HCT116 (cell line): Measurements from ENCODE around the gene TFDP3. TPM values are rescaled to one million over a fixed set of nuclear protein-coding genes. Genes with fewer than 3 reads are reported as not detected.

Source experiments
- ATAC-seq: fragments of 200-7000 bp; cut with Tn5 transposase; 2 replicates; pipeline ENCODE4 v1.9.1; 2020; ENCODE audit warnings: mild to moderate bottlenecking, moderate library complexity
- BruUV-seq: library from RNA; stranded (reverse); fragments of 400-500 nt; replicated peaks from 2 replicates; lab custom pipeline; 2021; lab: Mats Ljungman, UMichigan
- CTCF ChIA-PET: fragments of 300-600 bp; sonication (Branson Sonifier 250); formaldehyde crosslinking; loops from one replicate; lab custom pipeline; 2021; ENCODE audit warnings: antibody characterized with exemption; lab: Charles Lee
- POLR2A ChIA-PET: fragments of 300-600, 350-600 bp; sonication (Branson Sonifier 250); formaldehyde crosslinking; loops from one replicate; lab custom pipeline; 2021; ENCODE audit warnings: antibody characterized with exemption; lab: Charles Lee
- RAD21 ChIA-PET, 2 experiments: fragments of 300-600 bp; sonication (Branson Sonifier 250); formaldehyde crosslinking; loops; one replicate each; lab custom pipeline; 2023; ENCODE audit warnings: low total read pairs in 2 of 2; ENCODE audit not compliant: uncharacterized antibody in 2 of 2, unreplicated experiment in 2 of 2, low non-redundant PET in 1 of 2; lab: Charles Lee
- DNase-seq: peaks from one replicate; pipeline ENCODE4 v3.0.0-alpha.2; 2010; ENCODE audit warnings: low read depth, low spot score
- H2AFZ ChIP-seq: fragments of 200-600 bp; shearing (Covaris generic), sonication (generic); 2 replicates; pipeline ENCODE4 v1.6.1; 2017; ENCODE audit warnings: low read depth, mixed run types, mixed read lengths, antibody characterized with exemption, low read length; ENCODE audit not compliant: poor library complexity, severe bottlenecking
- H3K27ac ChIP-seq: 2 replicates; pipeline ENCODE4 v1.5.1; 2012; ENCODE audit warnings: low read depth, low read length
- H3K27me3 ChIP-seq: fragments of 200-600 bp; sonication (generic); 2 replicates; pipeline ENCODE4 v1.6.1; 2016; ENCODE audit warnings: mixed run types, low read length, mixed read lengths; ENCODE audit not compliant: insufficient read depth
- H3K36me3 ChIP-seq, 2 experiments: fragments of 200-500 bp in 1 of 2; fragments of 200-600 bp in 1 of 2; sonication (Bioruptor generic) in 1 of 2; sonication (generic) in 1 of 2; 2 replicates each; pipeline versions ENCODE4 v1.5.1 to v1.6.1; 2014 to 2016; ENCODE audit warnings: low read length in 2 of 2, inconsistent platforms in 1 of 2, mixed read lengths in 1 of 2, mixed run types in 1 of 2; ENCODE audit not compliant: insufficient read depth in 2 of 2, control insufficient read depth in 1 of 2
- H3K4me1 ChIP-seq, 2 experiments: fragments of 200-600 bp in 1 of 2; sonication (generic) in 1 of 2; 2 replicates each; pipeline versions ENCODE4 v1.5.1 to v1.6.1; 2012 to 2017; ENCODE audit warnings: low read length in 2 of 2, inconsistent platforms in 1 of 2, mild to moderate bottlenecking in 1 of 2, mixed read lengths in 1 of 2, mixed run types in 1 of 2, moderate library complexity in 1 of 2; ENCODE audit not compliant: insufficient read depth in 2 of 2, control insufficient read depth in 1 of 2
- H3K4me2 ChIP-seq: fragments of 200-600 bp; sonication (generic); 2 replicates; pipeline ENCODE4 v1.6.1; 2017; ENCODE audit warnings: mixed run types, low read length, mixed read lengths
- H3K4me3 ChIP-seq, 2 experiments: fragments of 200-600 bp in 1 of 2; sonication (generic) in 1 of 2; replicated peaks in 1 of 2; 2 replicates each; pipeline ENCODE4 v1.5.1; 2011 to 2016; ENCODE audit warnings: low read length in 2 of 2, control low read depth in 1 of 2, low read depth in 1 of 2, mild to moderate bottlenecking in 1 of 2, mixed read lengths in 1 of 2, mixed run types in 1 of 2
- H3K79me2 ChIP-seq: fragments of 200-600 bp; sonication (generic); 2 replicates; pipeline ENCODE4 v1.6.1; 2017; ENCODE audit warnings: mild to moderate bottlenecking, mixed run types, low read length, moderate library complexity, mixed read lengths; ENCODE audit not compliant: insufficient read depth
- H3K9ac ChIP-seq: fragments of 200-600 bp; sonication (generic); 2 replicates; pipeline ENCODE4 v1.6.1; 2016; ENCODE audit warnings: low read length, mixed read lengths
- H3K9me2 ChIP-seq: fragments of 200-600 bp; sonication (generic), shearing (Covaris generic); 2 replicates; pipeline ENCODE4 v1.6.1; 2017; ENCODE audit warnings: mixed run types, mild to moderate bottlenecking, moderate library complexity; ENCODE audit not compliant: insufficient read depth
- H3K9me3 ChIP-seq, 2 experiments: fragments of 200-500 bp in 1 of 2; fragments of 200-600 bp in 1 of 2; sonication (Bioruptor generic) in 1 of 2; sonication (generic) in 1 of 2; 2 replicates each; pipeline ENCODE4 v1.6.1; 2014 to 2017; ENCODE audit warnings: low read length in 2 of 2, mixed read lengths in 2 of 2, inconsistent platforms in 1 of 2, low read depth in 1 of 2, mild to moderate bottlenecking in 1 of 2, mixed run types in 1 of 2, moderate library complexity in 1 of 2; ENCODE audit not compliant: control insufficient read depth in 1 of 2, insufficient read depth in 1 of 2
- H4K20me1 ChIP-seq: fragments of 200-600 bp; sonication (generic), shearing (Covaris generic); 2 replicates; pipeline ENCODE4 v1.6.1; 2017; ENCODE audit warnings: mixed run types, mild to moderate bottlenecking, moderate library complexity; ENCODE audit not compliant: insufficient read depth
- ATF3 ChIP-seq: IDR thresholded peaks from 2 replicates; pipeline ENCODE4 v1.6.1; 2012
- CBX3 ChIP-seq: IDR thresholded peaks from 2 replicates; pipeline ENCODE4 v1.6.1; 2012; ENCODE audit warnings: low read depth
- CEBPB ChIP-seq: IDR thresholded peaks from 2 replicates; pipeline ENCODE4 v1.6.1; 2012; ENCODE audit warnings: low read depth
- CTCF ChIP-seq, 3 experiments: fragments of 200-600 bp in 1 of 3; sonication (generic) in 1 of 3; IDR thresholded peaks in 2 of 3; conservative IDR thresholded peaks in 1 of 3; 2 replicates each; pipeline ENCODE4 v1.5.1; 2012 to 2017; ENCODE audit warnings: low read depth in 2 of 3, low read length in 2 of 3, antibody characterized with exemption in 1 of 3, borderline replicate concordance in 1 of 3, control low read depth in 1 of 3, mild to moderate bottlenecking in 1 of 3, mixed read lengths in 1 of 3, mixed run types in 1 of 3, moderate library complexity in 1 of 3; ENCODE audit not compliant: insufficient read depth in 1 of 3
- EGR1 ChIP-seq: IDR thresholded peaks from 2 replicates; pipeline ENCODE4 v1.6.1; 2012; ENCODE audit warnings: low read depth
- ELF1 ChIP-seq: IDR thresholded peaks from 2 replicates; pipeline ENCODE4 v1.6.1; 2012; ENCODE audit warnings: low read depth, borderline replicate concordance
- EZH2 ChIP-seq: fragments of 200-600 bp; sonication (generic); IDR thresholded peaks from 2 replicates; pipeline ENCODE4 v1.6.1; 2017; ENCODE audit warnings: antibody characterized with exemption, mixed run types
- EZH2phosphoT487 ChIP-seq: fragments of 200-600 bp; IDR thresholded peaks from 2 replicates; pipeline ENCODE4 v1.6.1; 2018; ENCODE audit warnings: antibody characterized with exemption, borderline replicate concordance
- FOSL1 ChIP-seq: IDR thresholded peaks from 2 replicates; pipeline ENCODE4 v1.6.1; 2012; ENCODE audit warnings: low read depth
- JUND ChIP-seq: IDR thresholded peaks from 2 replicates; pipeline ENCODE4 v1.6.1; 2012
- POLR2A ChIP-seq: IDR thresholded peaks from 2 replicates; pipeline ENCODE4 v1.7.0; 2011; ENCODE audit warnings: borderline replicate concordance; ENCODE audit not compliant: insufficient read depth, insufficient read length; ENCODE audit errors: extremely low read depth
- POLR2AphosphoS5 ChIP-seq: IDR thresholded peaks from 2 replicates; pipeline ENCODE4 v1.6.1; 2011; ENCODE audit warnings: mild to moderate bottlenecking, low read depth, low read length, moderate library complexity
- RAD21 ChIP-seq: IDR thresholded peaks from 2 replicates; pipeline ENCODE4 v1.6.1; 2012; ENCODE audit warnings: low read depth, mild to moderate bottlenecking
- SIN3A ChIP-seq: IDR thresholded peaks from 2 replicates; pipeline ENCODE4 v1.6.1; 2012; ENCODE audit warnings: low read depth
- SP1 ChIP-seq: IDR thresholded peaks from 2 replicates; pipeline ENCODE4 v1.6.1; 2012; ENCODE audit warnings: low read depth
- SRF ChIP-seq: IDR thresholded peaks from 2 replicates; pipeline ENCODE4 v1.6.1; 2012; ENCODE audit warnings: low read depth
- TCF7L2 ChIP-seq: IDR thresholded peaks from 2 replicates; pipeline ENCODE4 v1.7.0; 2011; ENCODE audit warnings: borderline replicate concordance, inconsistent platforms; ENCODE audit not compliant: insufficient read depth, insufficient read length; ENCODE audit errors: extremely low read depth
- YY1 ChIP-seq: IDR thresholded peaks from 2 replicates; pipeline ENCODE4 v1.6.1; 2011; ENCODE audit warnings: low read length, low read depth, moderate library complexity, mild to moderate bottlenecking; ENCODE audit not compliant: insufficient replicate concordance; ENCODE audit errors: extremely low read depth
- ZFX ChIP-seq: fragments of 450-650 bp; IDR thresholded peaks from 2 replicates; pipeline ENCODE4 v1.6.1; 2017
- intact Hi-C: fragments of 100-400 bp; cut with micrococcal nuclease; formaldehyde crosslinking; loops from 2 replicates; pipeline ENCODE4 v1.10.0; 2022
- total RNA-seq: library from RNA; stranded (reverse); gene quantifications from one replicate; pipeline ENCODE4 v1.2.1, GENCODE V29; 2021; ENCODE audit not compliant: unreplicated experiment
- TF ChIP-seq, protein P1 (sequence below): IDR thresholded peaks from 2 replicates; pipeline ENCODE4 v1.6.1; 2012

TFDP3 gene
- total RNA-seq, 1 experiment from 2014 or later: not detected

DNA sequence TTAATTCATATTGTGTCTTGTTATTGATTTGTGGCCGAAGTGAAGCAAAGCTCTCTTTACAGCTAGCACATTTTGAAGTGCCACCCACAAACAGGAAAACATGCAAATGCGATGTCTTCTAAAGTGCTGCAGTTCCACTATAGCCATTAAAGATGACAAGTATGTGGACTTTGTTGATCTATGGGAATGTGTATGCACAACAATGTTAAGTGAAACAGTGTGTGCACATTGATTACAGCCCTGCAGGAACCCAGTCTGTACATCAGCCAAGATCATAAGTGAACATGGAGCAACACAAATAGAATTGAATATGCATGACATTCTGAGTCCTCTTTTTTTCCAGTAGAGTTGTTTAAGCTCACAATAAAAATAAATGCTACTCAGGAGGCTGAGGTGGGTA lies 43.0 kb downstream of the TFDP3 start:
- no peaks in the 10 kb centered on the region for H4K20me1 ChIP-seq
- no peaks in the 10 kb centered on the region for H3K27me3 ChIP-seq
- H3K9ac ChIP-seq: no peak overlapping the region
- CTCF ChIA-PET: no interaction called here
- POLR2A ChIA-PET: no interaction called here
- RAD21 ChIA-PET: no interaction called here
- no peak overlapping the region for H2AFZ ChIP-seq
- no peaks in the 10 kb centered on the region for H3K36me3 ChIP-seq
- H3K4me1 ChIP-seq: no peaks in the 10 kb centered on the region
- no TSS peak for BruUV-seq
- no peak overlapping the region for H3K27ac ChIP-seq
- no peak overlapping the region for H3K4me2 ChIP-seq
- no peak for DNase-seq
- no peak overlapping the region for H3K4me3 ChIP-seq
- TF ChIP-seq SRF (no peak), EZH2phosphoT487 (no peak), CEBPB (no peak), EGR1 (no peak)
- TF ChIP-seq, all 23 proteins: peak for 0
- no peaks in the 10 kb centered on the region for H3K9me2 ChIP-seq
- H3K79me2 ChIP-seq: no peaks in the 10 kb centered on the region
- intact Hi-C loops: loop anchor here (10.0 kb wide), 1 partner anchor 200 kb away; no protein-coding TSS in a partner anchor
- no peaks in the 10 kb centered on the region for H3K9me3 ChIP-seq
- ATAC-seq: no peak

- Histone ChIP-seq H3K36me3 (no peaks in the 10 kb centered on the region), H3K4me3 (no peak overlapping the region), H3K9me2 (no peaks in the 10 kb centered on the region), H4K20me1 (no peaks in the 10 kb centered on the region), H3K9me3 (no peaks in the 10 kb centered on the region), H3K4me1 (no peaks in the 10 kb centered on the region), H2AFZ (no peak overlapping the region), H3K27me3 (no peaks in the 10 kb centered on the region), H3K27ac (no peak overlapping the region), H3K4me2 (no peak overlapping the region), H3K79me2 (no peaks in the 10 kb centered on the region), H3K9ac (no peak overlapping the region)
- BruUV-seq: no TSS peak
- ATAC-seq (peak; percentile 90), DNase-seq (peak; percentile 22)
- POLR2A ChIA-PET: no interaction called here
- intact Hi-C loops: loop anchor here (1.0 to 10.0 kb wide), 3 partner anchors 126 to 432 kb away; no protein-coding TSS in a partner anchor
- CTCF ChIA-PET: interaction anchor here (2.3 kb wide), 1 partner anchor 126 kb away, joined by 6 read pairs; no protein-coding TSS in a partner anchor
- RAD21 ChIA-PET: interaction anchor here in 1 of 2 experiments (1.4 kb wide), 1 partner anchor 167 kb away, joined by 3 read pairs; no protein-coding TSS in a partner anchor
- TF ChIP-seq RAD21: peak; percentile 70
- peak; percentile 50 for TF ChIP-seq ELF1
- TF ChIP-seq EGR1: no peak
- TF ChIP-seq YY1: no peak
- TF ChIP-seq SIN3A: no peak
- no peak for TF ChIP-seq TCF7L2
- TF ChIP-seq SRF: no peak
- no peak for TF ChIP-seq CBX3
- no peak for TF ChIP-seq ZFX
- TF ChIP-seq, protein P1, sequence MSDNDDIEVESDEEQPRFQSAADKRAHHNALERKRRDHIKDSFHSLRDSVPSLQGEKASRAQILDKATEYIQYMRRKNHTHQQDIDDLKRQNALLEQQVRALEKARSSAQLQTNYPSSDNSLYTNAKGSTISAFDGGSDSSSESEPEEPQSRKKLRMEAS: no peak
- TF ChIP-seq FOSL1: no peak
- TF ChIP-seq CTCF (IDR thresholded peaks at IDR 0.05 in 2 of 3, conservative IDR thresholded peaks at IDR 0.05 in 1 of 3; ENCODE audit: borderline replicate concordance in 1 of 3, insufficient read depth in 1 of 3, low read depth in 2 of 3, low read length in 2 of 3): peak; percentile 38 to 53 (median 51); a peak in 5 of 6 replicates
- no peak for TF ChIP-seq SP1
- TF ChIP-seq POLR2AphosphoS5: no peak
- no peak for TF ChIP-seq ATF3
- TF ChIP-seq EZH2phosphoT487: no peak
- TF ChIP-seq EZH2: no peak
- no peak for TF ChIP-seq POLR2A
- no peak for TF ChIP-seq JUND
These were observed 46.0 kb downstream of the TFDP3 start for GRCh38 chrX:133171962-133172708.
